Astrocyte (in vitro differentiated cells and primary cell): ENCODE results near the gene HMGN1.

Source experiments
- CTCF ChIP-seq: IDR thresholded peaks from 2 replicates; pipeline ENCODE4 v1.5.1; 2011; ENCODE audit warnings: low read depth, mild to moderate bottlenecking, inconsistent platforms, low read length, moderate library complexity; ENCODE audit not compliant: insufficient read depth
- EZH2 ChIP-seq: IDR thresholded peaks from 2 replicates; pipeline ENCODE4 v1.6.1; 2012; ENCODE audit warnings: mild to moderate bottlenecking, low read length, inconsistent platforms; ENCODE audit not compliant: insufficient read depth

GRCh38 chr21:39313571-39314142 lies 35.2 kb downstream of the HMGN1 start, which contains the start of gene BRWD1:
- TF ChIP-seq EZH2 (no peak), CTCF (no peak)
